LoVo (cell line): Measurements from ENCODE around the gene KIZ.
A peak's percentile ranks its signal among the peaks of the same experiment; 100 is the strongest.

ENCODE experiments used
- DNase-seq: peaks from one replicate; pipeline ENCODE4 v3.0.0-alpha.2; 2016; ENCODE audit warnings: low spot score

The KIZ gene

GRCh38 chr20:21179757-21180156 lies 53.9 kb downstream of the KIZ start:
- DNase-seq = no peak

- no peak for DNase-seq
Measured at GRCh38 chr20:21180248-21180647, 54.4 kb downstream of the KIZ start.

GRCh38 chr20:21181028-21181427 lies 55.1 kb downstream of the KIZ start:
- DNase-seq = no peak

GRCh38 chr20:21182832-21183563 lies 57.1 kb downstream of the KIZ start:
- peak; percentile 83 for DNase-seq

GRCh38 chr20:21183722-21184121 lies 57.8 kb downstream of the KIZ start:
- DNase-seq = peak; percentile 19

- peak; percentile 29 for DNase-seq
Measured at GRCh38 chr20:21184819-21185218, 58.9 kb downstream of the KIZ start.

- no peak for DNase-seq
Measured at GRCh38 chr20:21185849-21186248, 60.0 kb downstream of the KIZ start.

GRCh38 chr20:21189761-21190523 lies 64.1 kb downstream of the KIZ start:
- no peak for DNase-seq

- no peak for DNase-seq
Measured at GRCh38 chr20:21190869-21191268, 65.0 kb downstream of the KIZ start.

GRCh38 chr20:21191839-21192238 lies 66.0 kb downstream of the KIZ start:
- no peak for DNase-seq

- DNase-seq = peak; percentile 73
Measured at GRCh38 chr20:21202259-21202658, 76.4 kb downstream of the KIZ start.

GRCh38 chr20:21203088-21203656 lies 77.3 kb downstream of the KIZ start:
- no peak for DNase-seq

GRCh38 chr20:21206584-21206983 lies 80.7 kb downstream of the KIZ start:
- DNase-seq = no peak

- no peak for DNase-seq
Measured at GRCh38 chr20:21208999-21209398, 83.1 kb downstream of the KIZ start.

GRCh38 chr20:21209668-21210067 lies 83.8 kb downstream of the KIZ start:
- no peak for DNase-seq

- DNase-seq = no peak
Measured at GRCh38 chr20:21213691-21214090, 87.8 kb downstream of the KIZ start.

- no peak for DNase-seq
Measured at GRCh38 chr20:21214431-21214830, 88.5 kb downstream of the KIZ start.

GRCh38 chr20:21219686-21220085 lies 93.8 kb downstream of the KIZ start:
- DNase-seq = no peak

GRCh38 chr20:21224217-21224616 lies 98.3 kb downstream of the KIZ start:
- no peak for DNase-seq

GRCh38 chr20:21225215-21225947 lies 99.5 kb downstream of the KIZ start:
- DNase-seq = no peak

GRCh38 chr20:21228511-21228910 lies 102.6 kb downstream of the KIZ start:
- no peak for DNase-seq

GRCh38 chr20:21229163-21229562 lies 103.3 kb downstream of the KIZ start:
- DNase-seq = peak; percentile 51

- DNase-seq = no peak
Measured at GRCh38 chr20:21230220-21230619, 104.3 kb downstream of the KIZ start.
